ENCODE measurements around the gene FHIT.

FHIT gene

DNA sequence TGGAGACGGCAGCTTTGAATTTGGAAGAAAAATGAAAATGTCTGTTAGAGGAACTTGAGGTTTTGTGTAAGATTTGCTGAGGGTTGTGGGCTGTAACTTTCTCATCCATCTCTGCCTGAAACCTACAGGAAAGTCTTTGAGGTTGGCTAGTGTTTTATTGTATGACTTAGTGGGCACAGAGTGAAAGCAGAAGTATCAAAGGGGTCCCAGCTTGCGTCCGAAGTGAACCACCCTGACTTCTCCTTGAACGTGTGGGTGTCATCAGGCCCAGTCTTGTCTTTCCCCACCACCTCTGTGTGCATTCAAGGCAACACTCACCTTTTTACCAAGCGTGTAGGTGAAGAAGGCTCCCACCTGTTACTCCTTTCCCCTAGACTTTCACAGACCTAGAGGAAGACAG is 1519.3 kb downstream of the FHIT start:
- Histone ChIP-seq H3K9me3 (ENCODE audit: low read length) (no peaks in the 10 kb centered on the region), H3K4me3 (ENCODE audit: low read depth in 1 of 2, low read length in 2 of 2) (no peak overlapping the region), H3K27me3 (ENCODE audit: control insufficient read depth in 1 of 2, insufficient read depth in 2 of 2, low read length in 2 of 2) (no peaks in the 10 kb centered on the region), H3K4me1 (ENCODE audit: insufficient read depth, low read length) (no peaks in the 10 kb centered on the region), H3K36me3 (ENCODE audit: insufficient read depth, low read length) (no peaks in the 10 kb centered on the region), H3K9ac (ENCODE audit: low read length) (no peak overlapping the region), H3K27ac (ENCODE audit: low read depth, low read length) (no peak overlapping the region)

DNA sequence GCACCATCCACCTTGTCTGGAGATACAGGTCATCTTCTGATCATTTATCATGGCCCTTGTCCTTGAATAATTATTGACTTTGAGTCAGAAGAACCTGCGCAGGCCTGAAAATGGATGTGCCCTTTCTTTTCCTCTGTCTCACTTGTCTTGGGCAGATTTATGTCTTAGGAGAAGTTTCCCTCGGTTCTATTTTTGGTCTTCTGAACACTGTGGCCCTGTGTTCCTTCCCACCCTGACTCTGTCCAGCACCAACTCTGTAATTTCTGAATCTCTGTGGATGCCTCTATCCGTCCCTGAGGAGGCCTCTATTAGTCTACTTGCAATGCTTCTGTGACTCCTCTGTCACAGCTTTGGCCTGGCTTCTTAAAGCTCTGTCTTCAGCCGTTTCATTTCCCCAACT is 1520.7 kb downstream of the FHIT start:
- Histone ChIP-seq H3K4me1 (ENCODE audit: insufficient read depth, low read length) (no peaks in the 10 kb centered on the region), H3K27me3 (ENCODE audit: control insufficient read depth in 1 of 2, insufficient read depth in 2 of 2, low read length in 2 of 2) (no peaks in the 10 kb centered on the region)

GRCh38 chr3:59728587-59728908 is 1522.7 kb downstream of the FHIT start:
- no peak overlapping the region for H3K9ac ChIP-seq (ENCODE audit: low read length)
- no peaks in the 10 kb centered on the region for H3K36me3 ChIP-seq (ENCODE audit: insufficient read depth, low read length)
- H3K27me3 ChIP-seq (ENCODE audit: control insufficient read depth in 1 of 2, insufficient read depth in 2 of 2, low read length in 2 of 2), result no peaks in the 10 kb centered on the region
- no peak overlapping the region for H3K27ac ChIP-seq (ENCODE audit: low read depth, low read length)
- H3K4me1 ChIP-seq (ENCODE audit: insufficient read depth, low read length), result no peaks in the 10 kb centered on the region
- H3K9me3 ChIP-seq (ENCODE audit: low read length), result no peaks in the 10 kb centered on the region
- no peak overlapping the region for H3K4me3 ChIP-seq (ENCODE audit: low read depth in 1 of 2, low read length in 2 of 2)

More for the DNA sequence above, 1520.7 kb downstream of the FHIT start:
- Histone ChIP-seq H3K4me3 (ENCODE audit: low read depth in 1 of 2, low read length in 2 of 2) (no peak overlapping the region), H3K9ac (ENCODE audit: low read length) (no peak overlapping the region), H3K36me3 (ENCODE audit: insufficient read depth, low read length) (no peaks in the 10 kb centered on the region), H3K27ac (ENCODE audit: low read depth, low read length) (no peak overlapping the region), H3K9me3 (ENCODE audit: low read length) (no peaks in the 10 kb centered on the region)

GRCh38 chr3:59727902-59728586 is 1523.2 kb downstream of the FHIT start:
- H3K4me1 ChIP-seq (ENCODE audit: insufficient read depth, low read length), result no peaks in the 10 kb centered on the region
- H3K9ac ChIP-seq (ENCODE audit: low read length), result no peak overlapping the region

GRCh38 chr3:59726279-59726678 is 1525.0 kb downstream of the FHIT start:
- Histone ChIP-seq H3K27me3 (ENCODE audit: control insufficient read depth in 1 of 2, insufficient read depth in 2 of 2, low read length in 2 of 2) (no peaks in the 10 kb centered on the region), H3K4me1 (ENCODE audit: insufficient read depth, low read length) (no peaks in the 10 kb centered on the region), H3K9me3 (ENCODE audit: low read length) (no peaks in the 10 kb centered on the region), H3K9ac (ENCODE audit: low read length) (no peak overlapping the region), H3K36me3 (ENCODE audit: insufficient read depth, low read length) (no peaks in the 10 kb centered on the region), H3K4me3 (ENCODE audit: low read depth in 1 of 2, low read length in 2 of 2) (no peak overlapping the region), H3K27ac (ENCODE audit: low read depth, low read length) (no peak overlapping the region)

More at GRCh38 chr3:59727902-59728586, 1523.2 kb downstream of the FHIT start:
- no peaks in the 10 kb centered on the region for H3K27me3 ChIP-seq (ENCODE audit: control insufficient read depth in 1 of 2, insufficient read depth in 2 of 2, low read length in 2 of 2)
- H3K27ac ChIP-seq (ENCODE audit: low read depth, low read length), result no peak overlapping the region
- H3K36me3 ChIP-seq (ENCODE audit: insufficient read depth, low read length), result no peaks in the 10 kb centered on the region
- H3K4me3 ChIP-seq (ENCODE audit: low read depth in 1 of 2, low read length in 2 of 2), result no peak overlapping the region
- H3K9me3 ChIP-seq (ENCODE audit: low read length), result no peaks in the 10 kb centered on the region

- Histone ChIP-seq H3K4me1 (ENCODE audit: insufficient read depth, low read length) (no peaks in the 10 kb centered on the region), H3K36me3 (ENCODE audit: insufficient read depth, low read length) (no peaks in the 10 kb centered on the region), H3K27ac (ENCODE audit: low read depth, low read length) (no peak overlapping the region), H3K9ac (ENCODE audit: low read length) (no peak overlapping the region), H3K4me3 (ENCODE audit: low read depth in 1 of 2, low read length in 2 of 2) (no peak overlapping the region), H3K27me3 (ENCODE audit: control insufficient read depth in 1 of 2, insufficient read depth in 2 of 2, low read length in 2 of 2) (no peaks in the 10 kb centered on the region), H3K9me3 (ENCODE audit: low read length) (no peaks in the 10 kb centered on the region)
Observed at GRCh38 chr3:59717679-59718205, 1533.5 kb downstream of the FHIT start.

DNA sequence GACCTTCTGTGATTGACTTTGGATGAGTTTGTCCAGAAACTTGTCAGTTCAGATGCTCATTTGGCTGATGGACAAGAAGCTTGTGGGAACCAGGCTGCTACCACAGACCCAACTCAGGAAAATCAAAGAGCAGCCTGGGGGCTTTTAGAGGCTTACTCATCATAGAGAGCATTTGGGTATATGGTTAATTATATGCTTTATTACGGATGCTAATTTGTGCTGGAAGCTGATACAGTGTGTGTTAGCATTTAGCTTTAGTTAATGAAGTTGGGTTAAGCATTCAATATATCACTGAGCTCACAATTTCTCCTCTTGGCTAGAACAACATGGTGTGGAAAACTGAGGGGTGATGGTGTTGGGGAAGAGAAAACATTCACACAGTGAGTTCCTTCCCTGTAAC is 1537.2 kb downstream of the FHIT start:
- no peaks in the 10 kb centered on the region for H3K9me3 ChIP-seq (ENCODE audit: low read length)
- H3K9ac ChIP-seq (ENCODE audit: low read length), result no peak overlapping the region
- no peaks in the 10 kb centered on the region for H3K4me1 ChIP-seq (ENCODE audit: insufficient read depth, low read length)
- H3K36me3 ChIP-seq (ENCODE audit: insufficient read depth, low read length), result no peaks in the 10 kb centered on the region
- no peak overlapping the region for H3K4me3 ChIP-seq (ENCODE audit: low read depth in 1 of 2, low read length in 2 of 2)
- no peaks in the 10 kb centered on the region for H3K27me3 ChIP-seq (ENCODE audit: control insufficient read depth in 1 of 2, insufficient read depth in 2 of 2, low read length in 2 of 2)
- H3K27ac ChIP-seq (ENCODE audit: low read depth, low read length), result no peak overlapping the region

DNA sequence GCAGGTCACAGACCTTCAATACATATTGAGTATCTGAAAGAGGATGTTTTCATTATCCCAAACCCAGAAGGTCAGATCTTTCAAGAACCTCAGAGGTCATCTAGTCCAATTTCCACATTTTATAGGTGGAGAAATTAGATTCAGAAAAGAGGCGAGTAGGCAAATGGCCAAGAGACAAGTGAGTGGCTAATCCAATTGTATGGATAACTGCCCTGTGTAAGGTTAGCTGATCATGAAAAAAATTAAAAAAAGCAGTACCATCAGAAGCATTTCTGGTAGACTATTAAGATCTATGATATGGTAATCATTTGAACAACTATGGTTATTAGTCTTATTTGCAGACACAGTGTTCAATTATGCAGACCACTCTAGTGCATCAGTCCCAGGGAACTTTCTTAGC is 1540.7 kb downstream of the FHIT start:
- H3K27ac ChIP-seq (ENCODE audit: low read depth, low read length), result no peak overlapping the region

DNA sequence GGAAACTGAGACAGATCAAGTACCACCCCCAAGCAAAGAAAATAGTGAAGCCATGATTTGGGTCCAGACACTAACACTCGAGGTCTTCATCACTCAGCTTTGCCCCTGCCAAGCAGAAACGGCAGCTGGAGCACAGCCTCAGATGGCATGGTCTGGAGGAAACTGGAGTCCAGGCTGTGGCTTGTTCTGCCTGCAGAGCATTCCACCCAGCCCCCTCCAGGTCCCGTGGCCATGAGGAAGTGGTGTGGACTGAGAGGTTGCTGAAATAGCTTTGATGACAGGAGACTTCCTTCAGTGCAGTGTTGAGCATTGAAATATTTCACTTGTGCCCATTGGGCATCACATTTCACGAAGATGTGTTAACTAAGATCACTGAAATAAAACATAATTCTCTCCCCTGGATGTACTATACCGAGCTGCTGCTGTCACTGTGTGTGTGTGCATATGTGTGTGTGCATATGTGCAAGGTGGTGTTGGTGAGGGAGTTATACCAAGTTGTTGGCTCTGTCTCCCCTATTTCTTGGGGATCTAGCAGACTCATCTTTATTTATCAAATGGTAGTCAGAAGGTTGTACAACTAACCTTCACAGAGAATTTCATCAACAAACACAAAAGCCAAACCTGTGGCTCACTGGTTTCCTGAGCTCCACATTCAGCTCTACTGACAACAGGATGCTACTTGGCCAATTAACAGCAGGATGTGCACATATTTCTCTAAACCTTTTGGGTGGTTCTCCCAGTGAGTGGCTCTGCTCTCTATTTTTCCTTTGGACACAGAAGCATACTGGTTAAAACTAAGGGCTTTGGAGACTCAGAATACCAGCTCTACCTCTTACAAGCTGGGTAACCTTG is 1541.3 kb downstream of the FHIT start:
- H3K9ac ChIP-seq (ENCODE audit: low read length), result no peak overlapping the region
- H3K4me1 ChIP-seq (ENCODE audit: insufficient read depth, low read length), result no peaks in the 10 kb centered on the region
- no peaks in the 10 kb centered on the region for H3K36me3 ChIP-seq (ENCODE audit: insufficient read depth, low read length)
- H3K4me3 ChIP-seq (ENCODE audit: low read depth in 1 of 2, low read length in 2 of 2), result no peak overlapping the region
- no peak overlapping the region for H3K27ac ChIP-seq (ENCODE audit: low read depth, low read length)
- H3K9me3 ChIP-seq (ENCODE audit: low read length), result no peaks in the 10 kb centered on the region
- no peaks in the 10 kb centered on the region for H3K27me3 ChIP-seq (ENCODE audit: control insufficient read depth in 1 of 2, insufficient read depth in 2 of 2, low read length in 2 of 2)

More for the DNA sequence above, 1540.7 kb downstream of the FHIT start:
- Histone ChIP-seq H3K4me3 (ENCODE audit: low read depth in 1 of 2, low read length in 2 of 2) (no peak overlapping the region), H3K36me3 (ENCODE audit: insufficient read depth, low read length) (no peaks in the 10 kb centered on the region), H3K4me1 (ENCODE audit: insufficient read depth, low read length) (no peaks in the 10 kb centered on the region), H3K9me3 (ENCODE audit: low read length) (no peaks in the 10 kb centered on the region), H3K27me3 (ENCODE audit: control insufficient read depth in 1 of 2, insufficient read depth in 2 of 2, low read length in 2 of 2) (no peaks in the 10 kb centered on the region), H3K9ac (ENCODE audit: low read length) (no peak overlapping the region)

- Histone ChIP-seq H3K9ac (ENCODE audit: low read length) (no peak overlapping the region), H3K27me3 (ENCODE audit: control insufficient read depth in 1 of 2, insufficient read depth in 2 of 2, low read length in 2 of 2) (no peaks in the 10 kb centered on the region), H3K4me3 (ENCODE audit: low read depth in 1 of 2, low read length in 2 of 2) (no peak overlapping the region), H3K27ac (ENCODE audit: low read depth, low read length) (no peak overlapping the region), H3K4me1 (ENCODE audit: insufficient read depth, low read length) (no peaks in the 10 kb centered on the region), H3K9me3 (ENCODE audit: low read length) (no peaks in the 10 kb centered on the region), H3K36me3 (ENCODE audit: insufficient read depth, low read length) (no peaks in the 10 kb centered on the region)
Observed at GRCh38 chr3:59708202-59708601, 1543.0 kb downstream of the FHIT start.

DNA sequence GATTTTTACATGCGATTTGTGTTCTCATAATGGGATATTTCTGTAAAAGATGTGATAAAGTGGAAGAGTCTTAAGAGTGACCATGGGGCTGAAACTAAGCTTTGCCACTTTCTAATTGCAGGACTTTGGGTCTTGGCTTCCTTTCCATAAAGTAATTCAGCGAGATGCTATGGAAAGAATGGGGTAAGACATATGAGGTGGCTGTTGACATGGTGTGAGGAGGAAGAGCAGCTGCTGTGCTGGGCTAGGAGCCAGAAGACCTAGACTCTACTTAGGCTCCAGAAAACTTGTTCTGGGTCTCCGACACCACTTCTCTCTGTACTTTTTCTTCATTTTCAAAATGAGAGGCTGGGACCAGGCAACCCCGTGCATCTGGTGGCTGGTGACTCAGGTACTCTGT is 1547.0 kb downstream of the FHIT start:
- no peak overlapping the region for H3K9ac ChIP-seq (ENCODE audit: low read length)
- H3K27ac ChIP-seq (ENCODE audit: low read depth, low read length), result no peak overlapping the region
- H3K36me3 ChIP-seq (ENCODE audit: insufficient read depth, low read length), result no peaks in the 10 kb centered on the region
- no peak overlapping the region for H3K4me3 ChIP-seq (ENCODE audit: low read depth in 1 of 2, low read length in 2 of 2)
- no peaks in the 10 kb centered on the region for H3K9me3 ChIP-seq (ENCODE audit: low read length)
- H3K4me1 ChIP-seq (ENCODE audit: insufficient read depth, low read length), result no peaks in the 10 kb centered on the region
- H3K27me3 ChIP-seq (ENCODE audit: control insufficient read depth in 1 of 2, insufficient read depth in 2 of 2, low read length in 2 of 2), result no peaks in the 10 kb centered on the region
